HepG2 (cell line): ENCODE data around the gene NR2F1. TPM values are rescaled to one million over a fixed set of nuclear protein-coding genes. Genes with fewer than 3 reads are reported as not detected.

Source experiments
- EHMT2 ChIP-seq: fragments of 200-600 bp; sonication (generic); IDR thresholded peaks from 2 replicates; pipeline ENCODE4 v1.7.0; 2017; ENCODE audit warnings: antibody characterized with exemption, low read depth, low read length, borderline replicate concordance
- MED1 ChIP-seq: sonication (generic); formaldehyde crosslinking; IDR thresholded peaks from 2 replicates; pipeline ENCODE4 v1.4.0; 2020; ENCODE audit warnings: missing genetic modification reagents
- MED13 ChIP-seq: sonication (generic); formaldehyde crosslinking; IDR thresholded peaks from 2 replicates; pipeline ENCODE4 v1.5.0; 2020; ENCODE audit warnings: missing genetic modification reagents
- POLR2G ChIP-seq: fragments of 200-400 bp; formaldehyde crosslinking; IDR thresholded peaks from 2 replicates; pipeline ENCODE4 v1.6.1; 2018; ENCODE audit warnings: mild to moderate bottlenecking, low read depth, low read length, moderate library complexity
- RARA ChIP-seq: IDR thresholded peaks from 2 replicates; pipeline ENCODE4 v1.6.1; 2016; ENCODE audit warnings: missing genetic modification reagents, missing compliant biosample characterization
- SOX6 ChIP-seq, 2 experiments: fragments of 450-650 bp in 1 of 2; sonication (generic) in 1 of 2; formaldehyde crosslinking in 1 of 2; IDR thresholded peaks; 2 replicates each; pipeline versions ENCODE4 v1.4.0 to v1.6.1; 2017 to 2020; ENCODE audit warnings: antibody characterized with exemption in 1 of 2, mild to moderate bottlenecking in 1 of 2, missing genetic modification reagents in 1 of 2
- ZBTB43 ChIP-seq: sonication (generic); formaldehyde crosslinking; conservative IDR thresholded peaks from 2 replicates; pipeline ENCODE4 v1.4.0; 2020; ENCODE audit warnings: missing genetic modification reagents
- ZNF142 ChIP-seq: sonication (generic); formaldehyde crosslinking; IDR thresholded peaks from 2 replicates; pipeline ENCODE4 v1.4.0; 2020; ENCODE audit warnings: missing genetic modification reagents
- ZNF883 ChIP-seq: sonication (generic); formaldehyde crosslinking; IDR thresholded peaks from 2 replicates; pipeline ENCODE4 v1.5.1; 2020; ENCODE audit warnings: mild to moderate bottlenecking, missing genetic modification reagents; ENCODE audit errors: not compliant biosample characterization
- polyA plus RNA-seq, 8 experiments: library from polyadenylated mRNA; depleted of rRNA in 3 of 8; stranded (reverse) in 7 of 8; unstranded in 1 of 8; fragments of >200 nt; fragmentation: Illumina TruSeq in 4 of 8; extraction: Trizol in 4 of 8; gene quantifications; 2 replicates each; pipeline versions ENCODE4 v1.2.1 to v1.2.3, GENCODE V29; 2011 to 2016; ENCODE audit warnings: low read depth in 4 of 8, missing spikeins in 1 of 8, mixed read lengths in 1 of 8; ENCODE audit not compliant: insufficient read depth in 1 of 8
- total RNA-seq, 5 experiments: library from RNA; depleted of rRNA; stranded (reverse); fragments of >200 nt; fragmentation: Illumina TruSeq; extraction: Trizol; gene quantifications; 2 replicates each; pipeline ENCODE4 v1.2.3, GENCODE V29; 2016; ENCODE audit warnings: low read depth in 1 of 5
- TF ChIP-seq, protein P1 (sequence below): sonication (generic); formaldehyde crosslinking; IDR thresholded peaks from 2 replicates; pipeline ENCODE4 v1.5.1; 2020; ENCODE audit warnings: missing genetic modification reagents, mild to moderate bottlenecking, borderline replicate concordance
- TF ChIP-seq, protein P2 (sequence below): sonication (generic); formaldehyde crosslinking; IDR thresholded peaks from 2 replicates; pipeline ENCODE4 v1.5.0; 2020; ENCODE audit warnings: missing genetic modification reagents
- TF ChIP-seq, protein P3 (sequence below), 2 experiments: sonication (generic) in 1 of 2; formaldehyde crosslinking in 1 of 2; IDR thresholded peaks; 2 replicates each; pipeline versions ENCODE4 v1.6.1 to v1.9.0; 2014 to 2022; ENCODE audit warnings: antibody characterized with exemption in 1 of 2, borderline replicate concordance in 1 of 2, inconsistent platforms in 1 of 2, low read depth in 1 of 2, missing genetic modification reagents in 1 of 2

The NR2F1 gene
- total and polyA plus RNA-seq, 2 of the 13 experiments (the other 11 are each of a cell fraction or from before 2014, with no cell fraction given): 17.1 to 59.7 TPM

- TF ChIP-seq RARA: no peak
- TF ChIP-seq ZNF142: peak; percentile 16; the same call in 1 of the 2 replicates
- TF ChIP-seq, protein P1, sequence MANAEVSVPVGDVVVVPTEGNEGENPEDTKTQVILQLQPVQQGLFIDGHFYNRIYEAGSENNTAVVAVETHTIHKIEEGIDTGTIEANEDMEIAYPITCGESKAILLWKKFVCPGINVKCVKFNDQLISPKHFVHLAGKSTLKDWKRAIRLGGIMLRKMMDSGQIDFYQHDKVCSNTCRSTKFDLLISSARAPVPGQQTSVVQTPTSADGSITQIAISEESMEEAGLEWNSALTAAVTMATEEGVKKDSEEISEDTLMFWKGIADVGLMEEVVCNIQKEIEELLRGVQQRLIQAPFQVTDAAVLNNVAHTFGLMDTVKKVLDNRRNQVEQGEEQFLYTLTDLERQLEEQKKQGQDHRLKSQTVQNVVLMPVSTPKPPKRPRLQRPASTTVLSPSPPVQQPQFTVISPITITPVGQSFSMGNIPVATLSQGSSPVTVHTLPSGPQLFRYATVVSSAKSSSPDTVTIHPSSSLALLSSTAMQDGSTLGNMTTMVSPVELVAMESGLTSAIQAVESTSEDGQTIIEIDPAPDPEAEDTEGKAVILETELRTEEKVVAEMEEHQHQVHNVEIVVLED (CRISPR knock-in tag): no peak; the same call in 1 of the 2 replicates
- no peak for TF ChIP-seq EHMT2
- TF ChIP-seq, protein P2, sequence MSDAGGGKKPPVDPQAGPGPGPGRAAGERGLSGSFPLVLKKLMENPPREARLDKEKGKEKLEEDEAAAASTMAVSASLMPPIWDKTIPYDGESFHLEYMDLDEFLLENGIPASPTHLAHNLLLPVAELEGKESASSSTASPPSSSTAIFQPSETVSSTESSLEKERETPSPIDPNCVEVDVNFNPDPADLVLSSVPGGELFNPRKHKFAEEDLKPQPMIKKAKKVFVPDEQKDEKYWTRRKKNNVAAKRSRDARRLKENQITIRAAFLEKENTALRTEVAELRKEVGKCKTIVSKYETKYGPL (CRISPR knock-in tag): no peak
- no peak for TF ChIP-seq ZBTB43
- no peak for TF ChIP-seq MED13
- TF ChIP-seq ZNF883 (CRISPR knock-in tag): no peak
- TF ChIP-seq POLR2G: 0 out of 2 replicates have a peak, but pooled peaks have one; percentile 37
- no peak for TF ChIP-seq SOX6 (IDR thresholded peaks at IDR 0.05)
- no peak for TF ChIP-seq SOX6 (CRISPR knock-in tag; IDR thresholded peaks at IDR 0.05)
- TF ChIP-seq, protein P3, sequence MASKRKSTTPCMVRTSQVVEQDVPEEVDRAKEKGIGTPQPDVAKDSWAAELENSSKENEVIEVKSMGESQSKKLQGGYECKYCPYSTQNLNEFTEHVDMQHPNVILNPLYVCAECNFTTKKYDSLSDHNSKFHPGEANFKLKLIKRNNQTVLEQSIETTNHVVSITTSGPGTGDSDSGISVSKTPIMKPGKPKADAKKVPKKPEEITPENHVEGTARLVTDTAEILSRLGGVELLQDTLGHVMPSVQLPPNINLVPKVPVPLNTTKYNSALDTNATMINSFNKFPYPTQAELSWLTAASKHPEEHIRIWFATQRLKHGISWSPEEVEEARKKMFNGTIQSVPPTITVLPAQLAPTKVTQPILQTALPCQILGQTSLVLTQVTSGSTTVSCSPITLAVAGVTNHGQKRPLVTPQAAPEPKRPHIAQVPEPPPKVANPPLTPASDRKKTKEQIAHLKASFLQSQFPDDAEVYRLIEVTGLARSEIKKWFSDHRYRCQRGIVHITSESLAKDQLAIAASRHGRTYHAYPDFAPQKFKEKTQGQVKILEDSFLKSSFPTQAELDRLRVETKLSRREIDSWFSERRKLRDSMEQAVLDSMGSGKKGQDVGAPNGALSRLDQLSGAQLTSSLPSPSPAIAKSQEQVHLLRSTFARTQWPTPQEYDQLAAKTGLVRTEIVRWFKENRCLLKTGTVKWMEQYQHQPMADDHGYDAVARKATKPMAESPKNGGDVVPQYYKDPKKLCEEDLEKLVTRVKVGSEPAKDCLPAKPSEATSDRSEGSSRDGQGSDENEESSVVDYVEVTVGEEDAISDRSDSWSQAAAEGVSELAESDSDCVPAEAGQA (IDR thresholded peaks at IDR 0.05; ENCODE audit: low read depth): no peak
- TF ChIP-seq, protein P3 (CRISPR knock-in tag; IDR thresholded peaks at IDR 0.05; ENCODE audit: borderline replicate concordance): no peak
- TF ChIP-seq MED1 (CRISPR knock-in tag): no peak
Measured at GRCh38 chr5:93621327-93621798, 38.3 kb downstream of the NR2F1 start (continued).
